HepG2 (cell line): ENCODE data around the gene LRRC73. TPM values are rescaled to one million over a fixed set of nuclear protein-coding genes. Genes with fewer than 3 reads are reported as not detected.

Experiments
- AKAP8 ChIP-seq: sonication (generic); formaldehyde crosslinking; IDR thresholded peaks from 2 replicates; pipeline ENCODE4 v1.5.1; 2020; ENCODE audit warnings: mild to moderate bottlenecking, missing genetic modification reagents
- BCL6 ChIP-seq: IDR thresholded peaks from 2 replicates; pipeline ENCODE4 v1.6.1; 2016; ENCODE audit warnings: missing genetic modification reagents, missing compliant biosample characterization
- BRF2 ChIP-seq: sonication (generic); formaldehyde crosslinking; IDR thresholded peaks from 2 replicates; pipeline ENCODE4 v1.8.1; 2022; ENCODE audit warnings: mild to moderate bottlenecking, missing genetic modification reagents
- CEBPG ChIP-seq: IDR thresholded peaks from 2 replicates; pipeline ENCODE4 v1.6.1; 2016
- CREB3 ChIP-seq: sonication (generic); formaldehyde crosslinking; IDR thresholded peaks from 2 replicates; pipeline ENCODE4 v1.5.0; 2020; ENCODE audit warnings: missing genetic modification reagents
- GZF1 ChIP-seq: sonication (generic); formaldehyde crosslinking; IDR thresholded peaks from 2 replicates; pipeline ENCODE4 v1.5.1; 2020; ENCODE audit warnings: mild to moderate bottlenecking, missing genetic modification reagents
- JARID2 ChIP-seq: sonication (generic); formaldehyde crosslinking; IDR thresholded peaks from 2 replicates; pipeline ENCODE4 v1.8.1; 2023; ENCODE audit warnings: missing genetic modification reagents, inconsistent platforms; ENCODE audit not compliant: insufficient replicate concordance
- LCORL ChIP-seq, 2 experiments: fragments of 450-650 bp in 1 of 2; sonication (generic) in 1 of 2; formaldehyde crosslinking in 1 of 2; IDR thresholded peaks; 2 replicates each; pipeline versions ENCODE4 v1.5.0 to v1.6.1; 2017 to 2020; ENCODE audit warnings: antibody characterized with exemption in 1 of 2, missing genetic modification reagents in 1 of 2
- PTBP1 ChIP-seq: fragments of 200-400 bp; formaldehyde crosslinking; IDR thresholded peaks from 2 replicates; pipeline ENCODE4 v1.6.1; 2018; ENCODE audit warnings: low read length, low read depth; ENCODE audit not compliant: poor library complexity, severe bottlenecking
- RFXANK ChIP-seq: IDR thresholded peaks from 2 replicates; pipeline ENCODE4 v1.6.1; 2016
- SAP130 ChIP-seq: IDR thresholded peaks from 2 replicates; pipeline ENCODE4 v1.6.1; 2016; ENCODE audit warnings: low read depth
- TAF15 ChIP-seq: fragments of 200-400 bp; formaldehyde crosslinking; IDR thresholded peaks from one replicate; pipeline ENCODE4 v1.6.1; 2018; ENCODE audit warnings: mild to moderate bottlenecking, low read depth, low read length; ENCODE audit not compliant: poor library complexity, severe bottlenecking
- XRCC5 ChIP-seq: fragments of 200-400 bp; formaldehyde crosslinking; optimal IDR thresholded peaks from 2 replicates; pipeline ENCODE3; 2017; ENCODE audit warnings: mild to moderate bottlenecking, low read length
- ZBTB10 ChIP-seq: sonication (generic); formaldehyde crosslinking; IDR thresholded peaks from 2 replicates; pipeline ENCODE4 v1.4.0; 2020; ENCODE audit warnings: missing genetic modification reagents, borderline replicate concordance
- ZMYM4 ChIP-seq: sonication (generic); formaldehyde crosslinking; IDR thresholded peaks from 2 replicates; pipeline ENCODE4 v1.8.1; 2023; ENCODE audit warnings: mild to moderate bottlenecking, missing genetic modification reagents
- ZNF430 ChIP-seq: sonication (generic); formaldehyde crosslinking; IDR thresholded peaks from 2 replicates; pipeline ENCODE4 v1.9.0; 2021; ENCODE audit warnings: mild to moderate bottlenecking, missing genetic modification reagents
- ZNF558 ChIP-seq: sonication (generic); formaldehyde crosslinking; IDR thresholded peaks from 2 replicates; pipeline ENCODE4 v1.9.0; 2022; ENCODE audit warnings: mild to moderate bottlenecking, missing genetic modification reagents, borderline replicate concordance
- ZNF563 ChIP-seq: sonication (generic); formaldehyde crosslinking; IDR thresholded peaks from 2 replicates; pipeline ENCODE4 v1.8.0; 2022; ENCODE audit warnings: mild to moderate bottlenecking, moderate library complexity, missing genetic modification reagents
- ZNF580 ChIP-seq: IDR thresholded peaks from 2 replicates; pipeline ENCODE4 v1.6.1; 2016; ENCODE audit warnings: low read depth, borderline replicate concordance
- ZNF768 ChIP-seq: sonication (generic); formaldehyde crosslinking; IDR thresholded peaks from 2 replicates; pipeline ENCODE4 v1.4.0; 2020; ENCODE audit warnings: missing genetic modification reagents
- polyA plus RNA-seq, 8 experiments: library from polyadenylated mRNA; depleted of rRNA in 3 of 8; stranded (reverse) in 7 of 8; unstranded in 1 of 8; fragments of >200 nt; fragmentation: Illumina TruSeq in 4 of 8; extraction: Trizol in 4 of 8; gene quantifications; 2 replicates each; pipeline versions ENCODE4 v1.2.1 to v1.2.3, GENCODE V29; 2011 to 2016; ENCODE audit warnings: low read depth in 4 of 8, missing spikeins in 1 of 8, mixed read lengths in 1 of 8; ENCODE audit not compliant: insufficient read depth in 1 of 8
- total RNA-seq, 5 experiments: library from RNA; depleted of rRNA; stranded (reverse); fragments of >200 nt; fragmentation: Illumina TruSeq; extraction: Trizol; gene quantifications; 2 replicates each; pipeline ENCODE4 v1.2.3, GENCODE V29; 2016; ENCODE audit warnings: low read depth in 1 of 5
- TF ChIP-seq, protein P1 (sequence below): sonication (generic); formaldehyde crosslinking; IDR thresholded peaks from 2 replicates; pipeline ENCODE4 v1.5.0; 2020; ENCODE audit warnings: mild to moderate bottlenecking, low read depth, missing genetic modification reagents, borderline replicate concordance
- TF ChIP-seq, protein P2 (sequence below): sonication (generic); formaldehyde crosslinking; IDR thresholded peaks from 2 replicates; pipeline ENCODE4 v1.8.1; 2023; ENCODE audit warnings: mild to moderate bottlenecking, missing genetic modification reagents

The LRRC73 gene
- total and polyA plus RNA-seq, 2 of the 13 experiments (the other 11 are each of a cell fraction or from before 2014, with no cell fraction given): 0.11 to 0.12 TPM

GRCh38 chr6:43496370-43497128, 13.6 kb downstream of the LRRC73 start (continued):
- TF ChIP-seq BRF2 (CRISPR knock-in tag) (no peak), GZF1 (CRISPR knock-in tag) (no peak), ZNF430 (CRISPR knock-in tag) (peak; percentile 26; the same call in 1 of the 2 replicates), ZMYM4 (CRISPR knock-in tag) (peak; percentile 45; the same call in 1 of the 2 replicates), XRCC5 (peak; percentile 96), AKAP8 (CRISPR knock-in tag) (no peak), CEBPG (CRISPR knock-in tag) (peak; percentile 37; the same call in 1 of the 2 replicates), RFXANK (no peak), LCORL (IDR thresholded peaks at IDR 0.05) (no peak), LCORL (CRISPR knock-in tag; IDR thresholded peaks at IDR 0.05) (peak; percentile 83), ZNF580 (peak; percentile 65; the same call in 1 of the 2 replicates), PTBP1 (no peak), SAP130 (peak; percentile 65), ZBTB10 (CRISPR knock-in tag) (peak; percentile 89; the same call in 1 of the 2 replicates), CREB3 (CRISPR knock-in tag) (no peak), ZNF563 (CRISPR knock-in tag) (peak; percentile 6; the same call in 1 of the 2 replicates), ZNF558 (CRISPR knock-in tag) (peak; percentile 79; the same call in 1 of the 2 replicates), ZNF768 (CRISPR knock-in tag) (peak; percentile 38; the same call in 1 of the 2 replicates), BCL6 (CRISPR knock-in tag) (0 out of 2 replicates have a peak, but pooled peaks have one; percentile 28), TAF15 (no peak), JARID2 (CRISPR knock-in tag) (no peak)
- TF ChIP-seq, protein P1, sequence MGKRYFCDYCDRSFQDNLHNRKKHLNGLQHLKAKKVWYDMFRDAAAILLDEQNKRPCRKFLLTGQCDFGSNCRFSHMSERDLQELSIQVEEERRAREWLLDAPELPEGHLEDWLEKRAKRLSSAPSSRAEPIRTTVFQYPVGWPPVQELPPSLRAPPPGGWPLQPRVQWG (CRISPR knock-in tag): no peak
- TF ChIP-seq, protein P2, sequence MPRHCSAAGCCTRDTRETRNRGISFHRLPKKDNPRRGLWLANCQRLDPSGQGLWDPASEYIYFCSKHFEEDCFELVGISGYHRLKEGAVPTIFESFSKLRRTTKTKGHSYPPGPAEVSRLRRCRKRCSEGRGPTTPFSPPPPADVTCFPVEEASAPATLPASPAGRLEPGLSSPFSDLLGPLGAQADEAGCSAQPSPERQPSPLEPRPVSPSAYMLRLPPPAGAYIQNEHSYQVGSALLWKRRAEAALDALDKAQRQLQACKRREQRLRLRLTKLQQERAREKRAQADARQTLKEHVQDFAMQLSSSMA: 0 out of 2 replicates have a peak, but pooled peaks have one; percentile 56
